Measurements from ENCODE around the gene UTS2R.
"Not testable (repeated sequence)": the region's sequence is repeated elsewhere in the genome, so short reads cannot be mapped to it uniquely, and the experiment has no call there.

UTS2R gene

DNA sequence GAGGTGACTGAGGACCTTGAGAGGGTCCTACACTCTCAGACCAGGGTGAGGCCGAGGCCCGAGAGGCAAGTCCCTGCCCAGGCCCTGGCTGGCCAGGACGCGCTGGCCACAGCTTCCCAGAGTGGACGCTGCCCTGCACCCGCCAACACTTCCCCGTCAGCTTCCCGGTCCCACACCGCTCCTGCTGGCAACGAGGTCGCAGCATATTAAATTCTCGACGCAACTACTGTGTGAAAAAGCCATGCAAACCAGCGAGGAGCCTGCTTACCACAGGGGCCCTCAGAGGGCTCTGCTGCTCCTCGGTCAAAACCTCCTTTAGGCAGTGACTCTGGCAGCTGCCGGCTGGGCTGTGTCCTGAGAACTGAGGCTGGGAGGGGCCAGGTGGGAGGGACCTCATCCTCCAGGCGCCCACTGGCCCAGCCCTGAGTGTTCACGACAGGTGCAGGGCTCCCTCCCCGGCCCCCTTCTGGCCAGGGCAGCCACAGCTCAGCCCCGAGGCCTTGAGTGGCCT lies 14.7 kb upstream of the UTS2R start:
- no peak overlapping the region for H3K4me3 ChIP-seq (ENCODE audit: low read length)
- no peak for DNase-seq (ENCODE audit: low read depth)
- no peak for TF ChIP-seq CTCF (IDR thresholded peaks at IDR 0.05; ENCODE audit: insufficient read depth, low read depth, low read length, missing control alignments)

DNA sequence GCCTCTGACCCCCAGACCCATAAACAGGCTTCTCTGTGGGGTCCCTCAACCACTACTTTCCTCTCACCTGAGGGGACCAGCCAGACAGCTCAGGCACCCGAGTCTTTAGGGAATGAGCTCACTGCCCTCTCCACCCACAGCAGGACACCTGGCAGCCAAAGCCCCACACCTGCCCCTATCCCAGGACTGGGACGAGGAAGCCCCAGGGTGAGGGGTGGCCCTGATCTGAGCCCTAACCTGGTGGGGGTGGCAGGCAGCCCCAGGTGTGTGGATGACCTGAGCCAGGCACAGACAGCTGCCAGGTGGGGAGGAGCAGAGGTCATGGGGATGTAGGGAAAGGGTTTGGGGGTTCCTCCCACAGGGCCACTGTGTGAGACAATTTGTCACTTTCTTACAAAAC lies 14.2 kb upstream of the UTS2R start:
- DNase-seq (ENCODE audit: low read depth), result no peak
- H3K4me3 ChIP-seq (ENCODE audit: low read length), result no peak overlapping the region
- no peak for TF ChIP-seq CTCF (IDR thresholded peaks at IDR 0.05; ENCODE audit: insufficient read depth, low read depth, low read length, missing control alignments)

- no peak within 1 kb of the TSS for H3K4me3 ChIP-seq (ENCODE audit: low read length)
- DNase-seq (ENCODE audit: low read depth), result no peak
- TF ChIP-seq CTCF (IDR thresholded peaks at IDR 0.05; ENCODE audit: insufficient read depth, low read depth, low read length, missing control alignments), result no peak
Measured at GRCh38 chr17:82358465-82359350, 12.9 kb upstream of the UTS2R start, which contains the start of gene TEX19. TEX19 (plus strand) TSS chr17:82359247; CDS start chr17:82362151, 2,904 bp downstream.

DNA sequence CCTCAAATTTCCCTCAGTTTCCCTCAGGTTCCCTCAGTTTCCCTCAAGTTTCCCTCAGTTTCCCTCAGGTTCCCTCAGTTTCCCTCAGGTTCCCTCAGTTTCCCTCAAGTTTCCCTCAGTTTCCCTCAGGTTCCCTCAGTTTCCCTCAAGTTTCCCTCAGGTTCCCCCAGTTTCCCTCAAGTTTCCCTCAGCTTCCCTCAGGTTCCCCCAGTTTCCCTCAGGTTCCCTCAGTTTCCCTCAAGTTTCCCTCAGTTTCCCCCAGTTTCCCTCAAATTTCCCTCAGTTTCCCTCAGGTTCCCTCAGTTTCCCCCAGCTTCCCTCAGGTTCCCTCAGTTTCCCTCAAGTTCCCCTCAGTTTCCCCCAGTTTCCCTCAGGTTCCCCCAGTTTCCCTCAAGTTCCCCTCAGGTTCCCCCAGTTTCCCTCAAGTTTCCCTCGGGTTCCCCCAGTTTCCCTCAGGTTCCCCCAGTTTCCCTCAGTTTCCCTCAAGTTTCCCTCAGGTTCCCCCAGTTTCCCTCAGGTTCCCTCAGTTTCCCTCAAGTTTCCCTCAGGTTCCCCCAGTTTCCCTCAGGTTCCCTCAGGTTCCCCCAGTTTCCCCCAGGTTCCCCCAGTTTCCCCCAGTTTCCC lies 12.0 kb upstream of the UTS2R start:
- H3K4me3 ChIP-seq (ENCODE audit: low read length); DNase-seq (ENCODE audit: low read depth): not testable (repeated sequence)

- no peak for DNase-seq (ENCODE audit: low read depth)
- H3K4me3 ChIP-seq (ENCODE audit: low read length), result no peak overlapping the region
Measured at GRCh38 chr17:82361885-82362633, 9.5 kb upstream of the UTS2R start.

DNA sequence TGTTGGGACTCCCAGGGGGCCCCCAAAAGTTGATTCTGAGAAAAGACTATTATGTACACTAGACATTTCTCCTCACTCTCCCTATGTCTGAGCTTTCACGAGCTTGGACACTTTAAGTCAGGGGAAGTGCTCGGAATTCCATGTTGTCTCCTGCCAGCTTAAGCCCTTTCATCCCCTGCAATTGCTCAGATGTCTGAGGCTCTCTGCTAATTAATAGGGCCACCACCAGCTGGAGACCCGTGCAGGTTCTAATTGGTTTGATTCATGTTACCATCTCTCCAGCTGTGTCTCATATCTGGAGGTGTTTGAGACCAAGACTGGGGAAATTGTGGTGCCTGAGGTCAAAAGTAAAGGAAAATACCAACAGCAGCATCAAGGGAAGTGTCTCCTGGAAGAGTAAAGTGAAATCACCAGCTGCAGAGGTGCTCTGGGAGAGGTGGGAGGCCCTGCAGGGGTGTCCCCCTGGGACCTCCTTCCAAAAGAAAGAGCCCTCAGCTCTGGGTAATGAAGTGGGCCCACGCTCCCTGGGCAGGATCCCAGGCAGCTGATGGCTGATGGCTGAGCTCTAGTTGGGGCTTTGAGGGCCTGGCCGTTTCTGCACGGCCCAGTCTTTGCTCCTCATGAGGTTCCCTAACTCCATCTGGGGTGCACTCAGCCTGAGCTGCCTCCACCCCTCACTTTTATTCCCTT lies 5.8 kb upstream of the UTS2R start:
- TF ChIP-seq CTCF (IDR thresholded peaks at IDR 0.05; ENCODE audit: insufficient read depth, low read depth, low read length, missing control alignments), result no peak
- no peak overlapping the region for H3K4me3 ChIP-seq (ENCODE audit: low read length)
- no peak for DNase-seq (ENCODE audit: low read depth)

More at GRCh38 chr17:82361885-82362633, 9.5 kb upstream of the UTS2R start:
- no peak for TF ChIP-seq CTCF (IDR thresholded peaks at IDR 0.05; ENCODE audit: insufficient read depth, low read depth, low read length, missing control alignments)
